Activated CD4-positive, alpha-beta T cell treated with anti-CD3 and anti-CD28 coated beads, Interleukin-2, amount 10 ng/mL, durations not matched to agents 7 days and 5 days (primary cell): Measurements from ENCODE around the gene DCLK1. TPM values are rescaled to one million over a fixed set of nuclear protein-coding genes. Genes with fewer than 3 reads are reported as not detected.

Experiments used
- CTCF ChIA-PET: fragments of 350-600 bp; sonication (Branson Sonifier 250); formaldehyde crosslinking; loops from one replicate; lab custom pipeline; 2021; ENCODE audit warnings: antibody characterized with exemption; lab: Charles Lee
- POLR2A ChIA-PET: fragments of 350-600 bp; sonication (Branson Sonifier 250); formaldehyde crosslinking; loops from one replicate; lab custom pipeline; 2021; ENCODE audit warnings: antibody characterized with exemption; lab: Charles Lee
- DNase-seq: peaks from one replicate; pipeline ENCODE4 v3.0.0-alpha.2; 2020
- H3K27ac Mint-ChIP-seq: one replicate; pipeline ENCODE4 v1.8.0; 2021; ENCODE audit warnings: mild to moderate bottlenecking, moderate library complexity, mixed read lengths
- H3K27me3 Mint-ChIP-seq: one replicate; pipeline ENCODE4 v1.8.0; 2021; ENCODE audit warnings: mixed read lengths
- H3K36me3 Mint-ChIP-seq: one replicate; pipeline ENCODE4 v1.8.0; 2021; ENCODE audit warnings: low read depth, mixed read lengths
- H3K4me1 Mint-ChIP-seq: one replicate; pipeline ENCODE4 v1.8.0; 2021; ENCODE audit warnings: mixed read lengths
- H3K4me3 Mint-ChIP-seq: one replicate; pipeline ENCODE4 v1.8.0; 2021; ENCODE audit warnings: mild to moderate bottlenecking, moderate library complexity, mixed read lengths
- H3K9me3 Mint-ChIP-seq: one replicate; pipeline ENCODE4 v1.8.0; 2021; ENCODE audit warnings: mixed read lengths
- total RNA-seq, 2 experiments: library from RNA; stranded (reverse); gene quantifications; one replicate each; pipeline ENCODE4 v1.2.3, GENCODE V29; 2021

The DCLK1 gene
- total RNA-seq: not detected

- H3K9me3 Mint-ChIP-seq: no peaks in the 10 kb centered on the region
- CTCF ChIA-PET: interaction anchor here (0.5 to 1.1 kb wide), 2 partner anchors 26 to 159 kb away, joined by 3 to 4 read pairs; no protein-coding TSS in a partner anchor
- peaks cover 30% of the 10 kb centered on the region for H3K27me3 Mint-ChIP-seq
Measured at GRCh38 chr13:36131222-36131930, at the start of gene DCLK1. TSS of gene DCLK1 (minus strand) at chr13:36131382.

GRCh38 chr13:36175621-36176020 is 44.4 kb upstream of the DCLK1 start:
- H3K4me1 Mint-ChIP-seq: no peaks in the 10 kb centered on the region
- ChIA-PET CTCF (no interaction called here), POLR2A (no interaction called here)
- no peaks in the 10 kb centered on the region for H3K27me3 Mint-ChIP-seq
- no peaks in the 10 kb centered on the region for H3K36me3 Mint-ChIP-seq
- no peak for DNase-seq
- no peak overlapping the region for H3K4me3 Mint-ChIP-seq
- H3K27ac Mint-ChIP-seq: no peak overlapping the region
- H3K9me3 Mint-ChIP-seq: no peaks in the 10 kb centered on the region

More at GRCh38 chr13:36131222-36131930, at the start of gene DCLK1:
- no peak within 1 kb of the TSS for H3K27ac Mint-ChIP-seq
- no peak within 1 kb of the TSS for H3K4me3 Mint-ChIP-seq
- no peak for DNase-seq
- POLR2A ChIA-PET: no interaction called here
- no peaks in the 10 kb centered on the region for H3K36me3 Mint-ChIP-seq
- H3K4me1 Mint-ChIP-seq: no peaks in the 10 kb centered on the region

- no peak overlapping the region for H3K4me3 Mint-ChIP-seq
- H3K9me3 Mint-ChIP-seq: no peaks in the 10 kb centered on the region
- ChIA-PET CTCF (no interaction called here), POLR2A (no interaction called here)
- H3K27me3 Mint-ChIP-seq: no peaks in the 10 kb centered on the region
- no peak for DNase-seq
- no peak overlapping the region for H3K27ac Mint-ChIP-seq
- no peaks in the 10 kb centered on the region for H3K36me3 Mint-ChIP-seq
- H3K4me1 Mint-ChIP-seq: no peaks in the 10 kb centered on the region
Measured at GRCh38 chr13:36174923-36175322, 43.7 kb upstream of the DCLK1 start.

- Mint-ChIP-seq H3K27me3 (no peaks in the 10 kb centered on the region), H3K9me3 (no peaks in the 10 kb centered on the region), H3K4me3 (no peak overlapping the region), H3K36me3 (no peaks in the 10 kb centered on the region), H3K4me1 (no peaks in the 10 kb centered on the region), H3K27ac (no peak overlapping the region)
- ChIA-PET CTCF (no interaction called here), POLR2A (no interaction called here)
- DNase-seq: no peak
Measured at GRCh38 chr13:36173571-36174322, 42.6 kb upstream of the DCLK1 start.

- H3K4me3 Mint-ChIP-seq: no peak overlapping the region
- POLR2A ChIA-PET: no interaction called here
- H3K27ac Mint-ChIP-seq: no peak overlapping the region
- H3K9me3 Mint-ChIP-seq: peaks cover 2% of the 10 kb centered on the region
- H3K4me1 Mint-ChIP-seq: no peaks in the 10 kb centered on the region
- H3K27me3 Mint-ChIP-seq: no peaks in the 10 kb centered on the region
- no peaks in the 10 kb centered on the region for H3K36me3 Mint-ChIP-seq
- no peak for DNase-seq
- CTCF ChIA-PET: interaction anchor here (0.6 kb wide), 1 partner anchor 80 kb away, joined by 3 read pairs; no protein-coding TSS in a partner anchor
Measured at GRCh38 chr13:36166046-36166445, 34.9 kb upstream of the DCLK1 start.

- Mint-ChIP-seq H3K27ac (no peak overlapping the region), H3K27me3 (no peaks in the 10 kb centered on the region), H3K4me1 (no peaks in the 10 kb centered on the region), H3K36me3 (no peaks in the 10 kb centered on the region), H3K9me3 (peaks cover 2% of the 10 kb centered on the region), H3K4me3 (no peak overlapping the region)
- POLR2A ChIA-PET: no interaction called here
- CTCF ChIA-PET: no interaction called here
- no peak for DNase-seq
Measured at GRCh38 chr13:36163809-36164308, 32.7 kb upstream of the DCLK1 start.

- CTCF ChIA-PET: no interaction called here
- no peaks in the 10 kb centered on the region for H3K27me3 Mint-ChIP-seq
- DNase-seq: no peak
- no peaks in the 10 kb centered on the region for H3K4me1 Mint-ChIP-seq
- H3K27ac Mint-ChIP-seq: no peak overlapping the region
- H3K4me3 Mint-ChIP-seq: no peak overlapping the region
- POLR2A ChIA-PET: no interaction called here
- peaks cover 2% of the 10 kb centered on the region for H3K9me3 Mint-ChIP-seq
- no peaks in the 10 kb centered on the region for H3K36me3 Mint-ChIP-seq
Measured at GRCh38 chr13:36163286-36163685, 32.1 kb upstream of the DCLK1 start.

- ChIA-PET CTCF (no interaction called here), POLR2A (no interaction called here)
- H3K4me3 Mint-ChIP-seq: no peak overlapping the region
- H3K27me3 Mint-ChIP-seq: peaks cover 5% of the 10 kb centered on the region
- H3K4me1 Mint-ChIP-seq: no peaks in the 10 kb centered on the region
- peaks cover 5% of the 10 kb centered on the region for H3K9me3 Mint-ChIP-seq
- H3K36me3 Mint-ChIP-seq: no peaks in the 10 kb centered on the region
- H3K27ac Mint-ChIP-seq: no peak overlapping the region
- no peak for DNase-seq
Measured at GRCh38 chr13:36160297-36160696, 29.1 kb upstream of the DCLK1 start.

- Mint-ChIP-seq H3K27me3 (peaks cover 8% of the 10 kb centered on the region), H3K4me1 (no peaks in the 10 kb centered on the region), H3K36me3 (no peaks in the 10 kb centered on the region), H3K9me3 (peaks cover 5% of the 10 kb centered on the region), H3K4me3 (no peak overlapping the region), H3K27ac (no peak overlapping the region)
- DNase-seq: no peak
- POLR2A ChIA-PET: no interaction called here
- CTCF ChIA-PET: no interaction called here
Measured at GRCh38 chr13:36158611-36159010, 27.4 kb upstream of the DCLK1 start.

- H3K9me3 Mint-ChIP-seq: peaks cover 5% of the 10 kb centered on the region
- no peaks in the 10 kb centered on the region for H3K4me1 Mint-ChIP-seq
- ChIA-PET POLR2A (no interaction called here), CTCF (interaction anchor here (0.6 kb wide), 1 partner anchor 38 kb away, joined by 3 read pairs; no protein-coding TSS in a partner anchor)
- H3K27ac Mint-ChIP-seq: no peak overlapping the region
- DNase-seq: no peak
- H3K27me3 Mint-ChIP-seq: peaks cover 8% of the 10 kb centered on the region
- no peaks in the 10 kb centered on the region for H3K36me3 Mint-ChIP-seq
- H3K4me3 Mint-ChIP-seq: no peak overlapping the region
Measured at GRCh38 chr13:36157480-36157879, 26.3 kb upstream of the DCLK1 start.

- Mint-ChIP-seq H3K4me3 (no peak overlapping the region), H3K36me3 (no peaks in the 10 kb centered on the region), H3K27ac (no peak overlapping the region), H3K9me3 (peaks cover 3% of the 10 kb centered on the region), H3K4me1 (no peaks in the 10 kb centered on the region), H3K27me3 (peaks cover 8% of the 10 kb centered on the region)
- no peak for DNase-seq
- POLR2A ChIA-PET: no interaction called here
- CTCF ChIA-PET: interaction anchor here (0.6 kb wide), 1 partner anchor 111 kb away, joined by 3 read pairs; no protein-coding TSS in a partner anchor
Measured at GRCh38 chr13:36154567-36155291, 23.5 kb upstream of the DCLK1 start.

GRCh38 chr13:36151591-36151990 is 20.4 kb upstream of the DCLK1 start:
- Mint-ChIP-seq H3K4me1 (no peaks in the 10 kb centered on the region), H3K9me3 (peaks cover 3% of the 10 kb centered on the region), H3K27me3 (peaks cover 8% of the 10 kb centered on the region), H3K36me3 (no peaks in the 10 kb centered on the region), H3K4me3 (no peak overlapping the region), H3K27ac (no peak overlapping the region)
- POLR2A ChIA-PET: no interaction called here
- DNase-seq: no peak
- CTCF ChIA-PET: no interaction called here

- Mint-ChIP-seq H3K27me3 (no peaks in the 10 kb centered on the region), H3K4me3 (no peak overlapping the region), H3K9me3 (no peaks in the 10 kb centered on the region), H3K27ac (no peak overlapping the region), H3K36me3 (no peaks in the 10 kb centered on the region), H3K4me1 (no peaks in the 10 kb centered on the region)
- CTCF ChIA-PET: no interaction called here
- POLR2A ChIA-PET: no interaction called here
- DNase-seq: no peak
Measured at GRCh38 chr13:36148446-36148845, 17.3 kb upstream of the DCLK1 start.
